PFSK-1 (cell line): ENCODE results near the gene PIK3CD.

ENCODE experiments used
- FOXP2 ChIP-seq: optimal IDR thresholded peaks from 2 replicates; pipeline ENCODE3; 2011; ENCODE audit warnings: borderline replicate concordance, control low read depth, inconsistent platforms; ENCODE audit not compliant: insufficient read depth; ENCODE audit errors: extremely low read length, extremely low read depth
- POLR2AphosphoS5 ChIP-seq: IDR thresholded peaks from 2 replicates; pipeline ENCODE4 v1.6.1; 2012; ENCODE audit warnings: low read depth, mild to moderate bottlenecking, control low read depth, low read length, moderate library complexity
- SIN3A ChIP-seq: IDR thresholded peaks from 2 replicates; pipeline ENCODE4 v1.6.1; 2012; ENCODE audit warnings: mild to moderate bottlenecking, low read length, moderate library complexity, borderline replicate concordance; ENCODE audit not compliant: insufficient read depth
- TAF1 ChIP-seq: IDR thresholded peaks from 2 replicates; pipeline ENCODE4 v1.6.1; 2012; ENCODE audit warnings: low read length, control low read depth, borderline replicate concordance; ENCODE audit not compliant: insufficient read depth
- TF ChIP-seq, protein P1 (sequence below), 2 experiments: IDR thresholded peaks; 2 replicates each; pipeline versions ENCODE4 v1.6.1 to v1.8.0; 2011 to 2012; ENCODE audit warnings: low read depth in 2 of 2, low read length in 2 of 2, control low read depth in 1 of 2, inconsistent platforms in 1 of 2, mild to moderate bottlenecking in 1 of 2, moderate library complexity in 1 of 2; ENCODE audit not compliant: insufficient read depth in 1 of 2

PIK3CD gene

DNA sequence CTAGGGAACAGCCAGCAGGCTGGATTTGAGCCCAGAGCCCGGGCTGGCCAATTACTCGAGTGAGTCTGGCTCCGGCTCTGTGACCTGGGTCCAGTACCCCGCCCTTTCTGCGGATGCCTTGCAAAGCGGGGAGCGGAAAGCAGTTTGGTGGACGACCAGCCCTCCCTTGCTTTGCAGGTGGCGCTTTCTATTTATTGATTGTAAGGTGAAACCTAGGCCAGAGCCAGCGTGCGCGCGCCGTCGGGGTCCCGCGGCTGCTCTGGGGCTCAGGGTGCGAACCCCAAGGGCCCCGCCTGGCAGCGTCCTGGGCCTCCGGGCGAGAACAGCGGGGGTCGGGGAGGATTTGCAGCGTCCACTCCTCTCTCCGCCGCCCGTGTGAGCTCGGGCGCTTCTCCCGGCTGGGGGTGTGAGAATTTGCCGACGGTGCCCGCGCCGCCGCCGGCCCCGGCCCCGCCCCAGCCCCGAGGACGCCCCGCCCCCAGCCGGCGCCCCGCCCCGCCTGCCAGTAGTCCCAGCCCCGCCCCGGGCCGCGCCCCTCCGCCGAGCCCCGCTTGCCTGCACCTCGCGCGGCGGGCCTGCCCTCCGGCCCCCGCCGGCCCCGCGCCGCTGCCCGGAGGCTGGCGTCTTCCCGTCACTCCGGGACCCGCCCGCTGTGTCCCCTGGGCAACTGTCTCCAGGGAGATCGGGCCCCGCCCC, 37.6 kb downstream of the PIK3CD start:
- TF ChIP-seq, protein P1, sequence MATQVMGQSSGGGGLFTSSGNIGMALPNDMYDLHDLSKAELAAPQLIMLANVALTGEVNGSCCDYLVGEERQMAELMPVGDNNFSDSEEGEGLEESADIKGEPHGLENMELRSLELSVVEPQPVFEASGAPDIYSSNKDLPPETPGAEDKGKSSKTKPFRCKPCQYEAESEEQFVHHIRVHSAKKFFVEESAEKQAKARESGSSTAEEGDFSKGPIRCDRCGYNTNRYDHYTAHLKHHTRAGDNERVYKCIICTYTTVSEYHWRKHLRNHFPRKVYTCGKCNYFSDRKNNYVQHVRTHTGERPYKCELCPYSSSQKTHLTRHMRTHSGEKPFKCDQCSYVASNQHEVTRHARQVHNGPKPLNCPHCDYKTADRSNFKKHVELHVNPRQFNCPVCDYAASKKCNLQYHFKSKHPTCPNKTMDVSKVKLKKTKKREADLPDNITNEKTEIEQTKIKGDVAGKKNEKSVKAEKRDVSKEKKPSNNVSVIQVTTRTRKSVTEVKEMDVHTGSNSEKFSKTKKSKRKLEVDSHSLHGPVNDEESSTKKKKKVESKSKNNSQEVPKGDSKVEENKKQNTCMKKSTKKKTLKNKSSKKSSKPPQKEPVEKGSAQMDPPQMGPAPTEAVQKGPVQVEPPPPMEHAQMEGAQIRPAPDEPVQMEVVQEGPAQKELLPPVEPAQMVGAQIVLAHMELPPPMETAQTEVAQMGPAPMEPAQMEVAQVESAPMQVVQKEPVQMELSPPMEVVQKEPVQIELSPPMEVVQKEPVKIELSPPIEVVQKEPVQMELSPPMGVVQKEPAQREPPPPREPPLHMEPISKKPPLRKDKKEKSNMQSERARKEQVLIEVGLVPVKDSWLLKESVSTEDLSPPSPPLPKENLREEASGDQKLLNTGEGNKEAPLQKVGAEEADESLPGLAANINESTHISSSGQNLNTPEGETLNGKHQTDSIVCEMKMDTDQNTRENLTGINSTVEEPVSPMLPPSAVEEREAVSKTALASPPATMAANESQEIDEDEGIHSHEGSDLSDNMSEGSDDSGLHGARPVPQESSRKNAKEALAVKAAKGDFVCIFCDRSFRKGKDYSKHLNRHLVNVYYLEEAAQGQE (IDR thresholded peaks at IDR 0.05; ENCODE audit: insufficient read depth in 1 of 2, low read depth in 2 of 2, low read length in 2 of 2): no peak
- no peak for TF ChIP-seq SIN3A
- TF ChIP-seq TAF1: no peak
- no peak for TF ChIP-seq POLR2AphosphoS5

DNA sequence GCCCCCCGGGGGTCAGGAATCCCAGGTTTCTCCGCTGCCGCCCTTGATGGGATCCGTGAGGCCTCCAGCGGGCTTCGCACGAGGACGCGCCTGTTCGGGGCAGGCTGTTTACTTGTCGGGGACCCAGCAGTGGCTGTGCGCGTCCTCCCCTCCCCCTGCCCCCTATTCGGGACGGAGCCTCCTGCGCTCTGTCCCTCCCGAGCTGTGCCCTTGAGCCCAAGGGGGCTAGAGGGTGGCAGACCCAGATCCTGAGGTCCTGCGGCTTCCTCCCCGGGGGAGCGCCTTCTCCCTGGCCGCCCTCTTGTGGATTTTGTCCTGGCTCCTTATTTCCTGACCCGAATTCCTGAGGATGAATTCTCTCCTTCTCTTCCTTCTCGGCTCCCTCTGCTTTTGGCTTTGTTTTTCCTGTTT, 38.4 kb downstream of the PIK3CD start:
- TF ChIP-seq TAF1: no peak
- TF ChIP-seq FOXP2: peak; percentile 47

- TF ChIP-seq SIN3A: no peak
- no peak for TF ChIP-seq TAF1
- TF ChIP-seq POLR2AphosphoS5: no peak
- no peak for TF ChIP-seq FOXP2
- TF ChIP-seq, protein P1 (IDR thresholded peaks at IDR 0.05; ENCODE audit: insufficient read depth in 1 of 2, low read depth in 2 of 2, low read length in 2 of 2): no peak
Observed at GRCh38 chr1:9690440-9691107, 39.0 kb downstream of the PIK3CD start.

DNA sequence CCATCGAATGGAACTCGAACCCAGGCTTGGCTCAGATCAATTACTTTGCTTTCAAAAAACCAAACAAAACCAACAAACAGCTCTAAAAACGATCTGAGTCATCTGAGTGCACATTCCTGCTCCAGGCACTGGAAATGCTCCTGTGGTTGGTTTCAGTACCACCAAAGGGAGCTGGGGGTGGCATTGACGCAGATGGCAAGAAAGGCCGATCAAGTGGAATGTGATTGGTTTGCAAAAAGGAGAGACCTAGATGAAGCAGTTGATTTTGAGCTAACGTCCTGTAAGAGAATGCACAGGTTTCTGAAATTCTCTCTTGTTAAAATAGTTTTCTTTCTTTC, 39.5 kb downstream of the PIK3CD start:
- no peak for TF ChIP-seq POLR2AphosphoS5
- no peak for TF ChIP-seq SIN3A

DNA sequence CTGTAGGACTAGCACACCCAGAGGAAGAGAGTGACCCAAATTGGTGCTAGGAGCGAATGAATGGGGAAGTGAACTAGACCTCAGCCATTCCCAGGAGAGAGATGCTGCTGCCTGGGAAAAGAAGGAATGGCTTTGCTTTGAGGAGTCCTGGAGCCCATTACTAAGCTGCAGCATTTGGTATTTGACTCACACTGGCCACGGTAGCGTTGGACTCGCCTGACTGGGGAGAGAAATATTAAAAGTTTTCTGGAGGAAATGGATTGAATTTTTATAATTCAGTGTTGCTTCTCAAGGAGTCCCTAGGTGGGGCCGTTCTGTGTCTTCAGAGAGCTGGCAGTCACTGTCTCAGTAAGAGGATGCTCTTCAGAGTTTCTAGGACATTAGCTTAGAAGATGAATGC, 40.2 kb downstream of the PIK3CD start:
- TF ChIP-seq SIN3A: no peak
- no peak for TF ChIP-seq FOXP2
- no peak for TF ChIP-seq TAF1
- no peak for TF ChIP-seq POLR2AphosphoS5
- TF ChIP-seq, protein P1 (IDR thresholded peaks at IDR 0.05; ENCODE audit: insufficient read depth in 1 of 2, low read depth in 2 of 2, low read length in 2 of 2): no peak

- no peak for TF ChIP-seq FOXP2
- TF ChIP-seq, protein P1 (IDR thresholded peaks at IDR 0.05; ENCODE audit: insufficient read depth in 1 of 2, low read depth in 2 of 2, low read length in 2 of 2): no peak
Observed at GRCh38 chr1:9696793-9697192, 45.3 kb downstream of the PIK3CD start.
